GM23248 (cell line): ENCODE results near the gene ALDH3A1. TPM values are rescaled to one million over a fixed set of nuclear protein-coding genes. Genes with fewer than 3 reads are reported as not detected.

Experiments
- DNase-seq: peaks from one replicate; pipeline ENCODE4 v3.0.0-alpha.2; 2015
- H2AFZ ChIP-seq: fragments of 200-600 bp; sonication (generic); 2 replicates; pipeline ENCODE4 v1.6.1; 2016; ENCODE audit warnings: antibody characterized with exemption
- H3F3A ChIP-seq: fragments of 200-600 bp; sonication (generic); 2 replicates; pipeline ENCODE4 v1.6.1; 2016; ENCODE audit warnings: mild to moderate bottlenecking, antibody characterized with exemption, mixed run types; ENCODE audit not compliant: insufficient read depth
- H3K27ac ChIP-seq: fragments of 200-600 bp; sonication (generic); 2 replicates; pipeline ENCODE4 v1.5.1; 2016; ENCODE audit warnings: mild to moderate bottlenecking
- H3K27me3 ChIP-seq: fragments of 200-600 bp; sonication (generic); replicated peaks from 2 replicates; pipeline ENCODE4 v1.6.1; 2016; ENCODE audit warnings: mild to moderate bottlenecking; ENCODE audit not compliant: insufficient read depth
- H3K36me3 ChIP-seq: fragments of 200-600 bp; sonication (generic); 2 replicates; pipeline ENCODE4 v1.6.1; 2016; ENCODE audit warnings: low read depth, mild to moderate bottlenecking
- H3K4me1 ChIP-seq: fragments of 200-600 bp; sonication (generic); 2 replicates; pipeline ENCODE4 v1.6.1; 2016; ENCODE audit warnings: mild to moderate bottlenecking; ENCODE audit not compliant: insufficient read depth
- H3K4me2 ChIP-seq: fragments of 200-600 bp; sonication (generic); one replicate; pipeline ENCODE4 v1.6.1; 2016; ENCODE audit warnings: mild to moderate bottlenecking; ENCODE audit not compliant: unreplicated experiment
- H3K4me3 ChIP-seq: fragments of 200-600 bp; sonication (generic); 2 replicates; pipeline ENCODE4 v1.5.1; 2016; ENCODE audit warnings: mild to moderate bottlenecking
- H3K79me2 ChIP-seq: fragments of 200-600 bp; sonication (generic); 2 replicates; pipeline ENCODE4 v1.6.1; 2016; ENCODE audit warnings: mild to moderate bottlenecking; ENCODE audit not compliant: insufficient read depth
- H3K9ac ChIP-seq: fragments of 200-600 bp; sonication (generic); 2 replicates; pipeline ENCODE4 v1.6.1; 2016; ENCODE audit warnings: mild to moderate bottlenecking
- H3K9me2 ChIP-seq: fragments of 200-600 bp; sonication (generic); 2 replicates; pipeline ENCODE4 v1.6.1; 2016; ENCODE audit warnings: mixed run types, mild to moderate bottlenecking, moderate library complexity; ENCODE audit not compliant: insufficient read depth
- H3K9me3 ChIP-seq: fragments of 200-600 bp; sonication (generic); one replicate; pipeline ENCODE4 v1.6.1; 2017; ENCODE audit warnings: low read depth
- H4K20me1 ChIP-seq: fragments of 200-600 bp; sonication (generic); 2 replicates; pipeline ENCODE4 v1.6.0; 2016; ENCODE audit not compliant: insufficient read depth
- EZH2 ChIP-seq: fragments of 200-600 bp; sonication (generic); IDR thresholded peaks from 2 replicates; pipeline ENCODE4 v1.6.1; 2018; ENCODE audit warnings: antibody characterized with exemption, mild to moderate bottlenecking; ENCODE audit not compliant: insufficient read depth, poor library complexity, severe bottlenecking
- EZH2phosphoT487 ChIP-seq: fragments of 200-600 bp; sonication (generic); IDR thresholded peaks from 2 replicates; pipeline ENCODE4 v1.6.1; 2018; ENCODE audit warnings: antibody characterized with exemption, moderate library complexity, mild to moderate bottlenecking, low read depth; ENCODE audit not compliant: insufficient read depth
- WGBS, 2 experiments: methylation state at CpG; one replicate each; pipeline ENCODE4 v1.1.6; 2015 to 2017; ENCODE audit warnings: low lambda C conversion rate in 2 of 2, low coverage in 1 of 2; ENCODE audit errors: missing lambda C conversion rate in 2 of 2; 5-methylcytosine and 5-hydroxymethylcytosine counted together
- in situ Hi-C: fragments of 300-500 bp; cut with MboI; formaldehyde crosslinking; loops from 2 replicates; pipeline ENCODE4 v1.15.0; 2020
- polyA plus RNA-seq: library from polyadenylated mRNA; unstranded; fragments of >200 nt; fragmentation: Nextera tagmentation; extraction: Ambion mirVana; gene quantifications from 2 replicates; pipeline ENCODE4 v1.2.1, GENCODE V29; 2016
- total RNA-seq: library from RNA; depleted of rRNA; stranded (reverse); fragments of >200 nt; shearing (Covaris generic); gene quantifications from 2 replicates; pipeline ENCODE4 v1.2.3, GENCODE V29; 2014

ALDH3A1 gene
- total and polyA plus RNA-seq, 2 experiments from 2014 or later = 0.55 to 1.2 TPM

GRCh38 chr17:19756546-19756945, 8.4 kb upstream of the ALDH3A1 start:
- Histone ChIP-seq H3K9me3 (no peaks in the 10 kb centered on the region), H3K36me3 (no peaks in the 10 kb centered on the region), H3K4me1 (peaks cover 20% of the 10 kb centered on the region), H3K4me3 (no peak overlapping the region), H3K27me3 (no peaks in the 10 kb centered on the region), H3F3A (peaks cover 8% of the 10 kb centered on the region; the same call in 1 of the 2 replicates), H3K27ac (no peak overlapping the region), H3K9ac (no peak overlapping the region), H3K4me2 (no peak overlapping the region), H2AFZ (no peak overlapping the region), H3K79me2 (no peaks in the 10 kb centered on the region), H3K9me2 (no peaks in the 10 kb centered on the region), H4K20me1 (no peaks in the 10 kb centered on the region)
- 76 to 81% methylated on average over 10 of the region's 10 CpGs for WGBS, 2 experiments
- no peak for DNase-seq
- TF ChIP-seq EZH2 = no peak
- in situ Hi-C loops = loop anchor here (25.0 kb wide), 1 partner anchor 494 kb away; no protein-coding TSS in a partner anchor

DNA sequence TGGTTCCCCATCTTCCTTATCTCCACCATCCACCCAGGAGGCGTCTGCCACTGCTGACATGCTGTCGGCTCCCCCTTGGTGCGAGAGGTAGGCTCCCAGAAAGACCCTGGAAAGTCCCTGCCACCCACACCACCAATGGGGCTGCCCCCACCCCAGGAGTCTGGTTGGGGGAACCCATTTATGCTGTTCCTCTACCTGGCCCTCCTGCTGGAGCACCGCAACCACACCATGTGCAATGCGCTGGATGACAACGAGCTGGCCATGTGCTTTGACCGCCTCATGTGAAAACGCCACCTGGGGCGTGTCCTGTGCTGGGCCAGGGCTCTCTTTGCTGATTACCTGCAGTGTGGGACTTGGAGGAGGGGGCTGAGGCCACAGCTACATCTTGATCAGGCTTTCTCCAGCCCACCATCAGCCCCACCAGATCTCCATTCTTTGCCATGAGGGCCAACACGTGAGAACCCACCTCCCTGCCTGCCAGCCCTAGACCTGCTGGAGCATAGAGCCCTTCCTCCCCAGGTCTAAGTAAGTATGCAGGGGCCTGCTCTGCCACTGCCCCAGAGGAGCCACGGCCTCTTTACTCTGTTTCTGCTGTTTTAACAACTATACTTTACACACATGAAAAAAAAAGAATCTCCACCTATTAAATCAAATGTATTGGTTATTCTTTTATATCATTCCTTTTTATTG, 7.9 kb upstream of the ALDH3A1 start:
- TF ChIP-seq EZH2phosphoT487 (no peak), EZH2 (no peak)
- no peaks in the 10 kb centered on the region for H3K36me3 ChIP-seq
- H3K4me1 ChIP-seq = peaks cover 20% of the 10 kb centered on the region
- peaks cover 8% of the 10 kb centered on the region; the same call in 1 of the 2 replicates for H3F3A ChIP-seq
- in situ Hi-C loops = loop anchor here (25.0 kb wide), 1 partner anchor 494 kb away; no protein-coding TSS in a partner anchor
- H3K9me2 ChIP-seq = no peaks in the 10 kb centered on the region
- H3K79me2 ChIP-seq = no peaks in the 10 kb centered on the region
- H3K27ac ChIP-seq = no peak overlapping the region
- H3K9me3 ChIP-seq = no peaks in the 10 kb centered on the region
- H3K4me2 ChIP-seq = no peak overlapping the region
- 86 to 88% methylated on average over 11 of the region's 11 CpGs for WGBS, 2 experiments
- H2AFZ ChIP-seq = no peak overlapping the region
- H3K27me3 ChIP-seq = no peaks in the 10 kb centered on the region
- DNase-seq = no peak
- no peak overlapping the region for H3K9ac ChIP-seq
- H3K4me3 ChIP-seq = no peak overlapping the region
- no peaks in the 10 kb centered on the region for H4K20me1 ChIP-seq

GRCh38 chr17:19755392-19755791, 7.3 kb upstream of the ALDH3A1 start:
- Histone ChIP-seq H3K9me2 (no peaks in the 10 kb centered on the region), H3K4me1 (peaks cover 20% of the 10 kb centered on the region), H3K4me3 (no peak overlapping the region), H3K27ac (no peak overlapping the region), H3K9me3 (no peaks in the 10 kb centered on the region), H3K27me3 (no peaks in the 10 kb centered on the region), H3K36me3 (no peaks in the 10 kb centered on the region), H2AFZ (no peak overlapping the region), H3F3A (peaks cover 8% of the 10 kb centered on the region; the same call in 1 of the 2 replicates), H3K9ac (no peak overlapping the region), H3K79me2 (no peaks in the 10 kb centered on the region), H4K20me1 (no peaks in the 10 kb centered on the region), H3K4me2 (no peak overlapping the region)
- in situ Hi-C loops = loop anchor here (25.0 kb wide), 1 partner anchor 493 kb away; no protein-coding TSS in a partner anchor
- no peak for DNase-seq
- no peak for TF ChIP-seq EZH2phosphoT487
- 95 to 96% methylated on average over 5 to 6 of the region's 6 CpGs for WGBS, 2 experiments

- TF ChIP-seq EZH2phosphoT487 (no peak), EZH2 (no peak)
- in situ Hi-C loops = loop anchor here (25.0 kb wide), 1 partner anchor 492 kb away; no protein-coding TSS in a partner anchor
- H3K4me3 ChIP-seq = no peak overlapping the region
- H3K9ac ChIP-seq = peak overlapping the region; percentile 76
- DNase-seq = peak; percentile 64
- H3K4me2 ChIP-seq = peak overlapping the region; percentile 23
- no peaks in the 10 kb centered on the region for H3K9me2 ChIP-seq
- H4K20me1 ChIP-seq = no peaks in the 10 kb centered on the region
- 45 to 50% methylated on average over 12 of the region's 12 CpGs for WGBS, 2 experiments
- H3K4me1 ChIP-seq = peaks cover 20% of the 10 kb centered on the region
- H3K36me3 ChIP-seq = no peaks in the 10 kb centered on the region
- no peaks in the 10 kb centered on the region for H3K79me2 ChIP-seq
- peak overlapping the region; percentile 63 for H2AFZ ChIP-seq
- H3K27me3 ChIP-seq = no peaks in the 10 kb centered on the region
- peaks cover 8% of the 10 kb centered on the region; the same call in 1 of the 2 replicates for H3F3A ChIP-seq
- peak overlapping the region; percentile 94 for H3K27ac ChIP-seq
- H3K9me3 ChIP-seq = no peaks in the 10 kb centered on the region
These were observed 5.8 kb upstream of the ALDH3A1 start for GRCh38 chr17:19753661-19754463.
